IMR-90 (cell line): ENCODE data around the gene MRPL33. TPM values are rescaled to one million over a fixed set of nuclear protein-coding genes. Genes with fewer than 3 reads are reported as not detected.
A peak's percentile ranks its signal among the peaks of the same experiment; 100 is the strongest.

Experiments
- ATAC-seq: fragments of 200-7000 bp; cut with Tn5 transposase; 2 replicates; pipeline ENCODE4 v1.9.1; 2020; ENCODE audit warnings: low read depth, mild to moderate bottlenecking, moderate library complexity
- BruUV-seq: library from RNA; stranded (reverse); fragments of 400-500 nt; replicated peaks from 2 replicates; lab custom pipeline; 2021; lab: Mats Ljungman, UMichigan
- CTCF ChIA-PET: fragments of 300-600 bp; formaldehyde crosslinking; extraction: SDS; loops from one replicate; lab custom pipeline; 2021; ENCODE audit warnings: antibody characterized with exemption; lab: Yijun Ruan, JAX
- POLR2A ChIA-PET: fragments of 300-600 bp; sonication (Branson Sonifier 250); formaldehyde crosslinking; loops from one replicate; lab custom pipeline; 2022; ENCODE audit warnings: antibody characterized with exemption; ENCODE audit not compliant: unreplicated experiment; lab: Charles Lee
- DNase-seq: peaks from one replicate; pipeline ENCODE4 v3.0.0; 2013
- H2AFZ ChIP-seq: replicated peaks from 2 replicates; pipeline ENCODE3; 2013; ENCODE audit warnings: low read length, mild to moderate bottlenecking; ENCODE audit not compliant: poor library complexity
- H2AK5ac ChIP-seq: 2 replicates; pipeline ENCODE4 v1.6.1; 2013; ENCODE audit warnings: low read depth, low read length, inconsistent platforms
- H2AK9ac ChIP-seq: replicated peaks from 2 replicates; pipeline ENCODE3; 2013; ENCODE audit warnings: mild to moderate bottlenecking, low read depth, low read length, moderate library complexity; ENCODE audit not compliant: poor library complexity
- H2BK120ac ChIP-seq: 2 replicates; pipeline ENCODE4 v1.6.1; 2013; ENCODE audit warnings: low read depth, low read length, inconsistent platforms
- H2BK15ac ChIP-seq: 3 replicates; pipeline ENCODE4 v1.6.1; 2013; ENCODE audit warnings: low read depth, low read length, inconsistent platforms
- H2BK20ac ChIP-seq: 2 replicates; pipeline ENCODE4 v1.6.1; 2013; ENCODE audit warnings: low read depth, mild to moderate bottlenecking, inconsistent platforms, low read length, moderate library complexity
- H2BK5ac ChIP-seq: 2 replicates; pipeline ENCODE4 v1.6.1; 2013; ENCODE audit warnings: mild to moderate bottlenecking, low read depth, low read length, inconsistent platforms; ENCODE audit not compliant: poor library complexity, severe bottlenecking
- H3K14ac ChIP-seq: replicated peaks from 2 replicates; pipeline ENCODE4 v1.6.1; 2013; ENCODE audit warnings: low read depth, low read length, inconsistent platforms
- H3K18ac ChIP-seq: 2 replicates; pipeline ENCODE4 v1.6.1; 2013; ENCODE audit warnings: low read depth, low read length, control low read depth
- H3K23ac ChIP-seq: 2 replicates; pipeline ENCODE4 v1.6.1; 2013; ENCODE audit warnings: low read depth, low read length, inconsistent platforms
- H3K27ac ChIP-seq: 2 replicates; pipeline ENCODE4 v1.5.1; 2013; ENCODE audit warnings: mild to moderate bottlenecking, control low read depth, low read length; ENCODE audit not compliant: insufficient read depth
- H3K27me3 ChIP-seq: 2 replicates; pipeline ENCODE4 v1.6.1; 2013; ENCODE audit warnings: low read length; ENCODE audit not compliant: control insufficient read depth, insufficient read depth
- H3K36me3 ChIP-seq: 2 replicates; pipeline ENCODE4 v1.6.1; 2013; ENCODE audit warnings: low read length, mixed read lengths; ENCODE audit not compliant: control insufficient read depth, insufficient read depth
- H3K4ac ChIP-seq: 2 replicates; pipeline ENCODE4 v1.6.1; 2013; ENCODE audit warnings: low read depth, low read length, inconsistent platforms
- H3K4me1 ChIP-seq: 2 replicates; pipeline ENCODE4 v1.6.1; 2013; ENCODE audit warnings: low read length, mixed read lengths; ENCODE audit not compliant: control insufficient read depth, insufficient read depth
- H3K4me2 ChIP-seq: 2 replicates; pipeline ENCODE4 v1.6.1; 2013; ENCODE audit warnings: low read depth, mild to moderate bottlenecking, control low read depth, low read length, moderate library complexity
- H3K4me3 ChIP-seq: 2 replicates; pipeline ENCODE4 v1.5.1; 2013; ENCODE audit warnings: low read depth, mild to moderate bottlenecking, control low read depth, low read length, moderate library complexity; ENCODE audit not compliant: insufficient read depth
- H3K56ac ChIP-seq: 2 replicates; pipeline ENCODE4 v1.6.1; 2013; ENCODE audit warnings: low read length, inconsistent platforms; ENCODE audit not compliant: insufficient read depth; ENCODE audit errors: extremely low read depth
- H3K79me1 ChIP-seq, 2 experiments: 2 replicates each; pipeline ENCODE4 v1.6.1; 2013; ENCODE audit warnings: low read length in 2 of 2, inconsistent platforms in 1 of 2, low read depth in 1 of 2
- H3K9ac ChIP-seq: 2 replicates; pipeline ENCODE4 v1.6.1; 2013; ENCODE audit warnings: low read depth, low read length, control low read depth
- H3K9me1 ChIP-seq: 2 replicates; pipeline ENCODE4 v1.6.1; 2013; ENCODE audit warnings: low read length, inconsistent platforms; ENCODE audit not compliant: insufficient read depth
- H3K9me3 ChIP-seq: 2 replicates; pipeline ENCODE4 v1.6.1; 2013; ENCODE audit warnings: low read length; ENCODE audit not compliant: control insufficient read depth, insufficient read depth
- H4K20me1 ChIP-seq: 2 replicates; pipeline ENCODE4 v1.6.1; 2013; ENCODE audit warnings: low read length, inconsistent platforms; ENCODE audit not compliant: insufficient read depth
- H4K5ac ChIP-seq: 2 replicates; pipeline ENCODE4 v1.6.1; 2013; ENCODE audit warnings: mild to moderate bottlenecking, low read depth, low read length, control low read depth
- H4K8ac ChIP-seq, 2 experiments: 2 replicates each; pipeline ENCODE4 v1.6.1; 2013; ENCODE audit warnings: low read depth in 2 of 2, low read length in 2 of 2, control low read depth in 1 of 2, inconsistent platforms in 1 of 2
- H4K91ac ChIP-seq: 2 replicates; pipeline ENCODE4 v1.6.1; 2013; ENCODE audit warnings: low read depth, low read length, inconsistent platforms; ENCODE audit not compliant: insufficient read depth
- BHLHE40 ChIP-seq: fragments of 150-350 bp; IDR thresholded peaks from 2 replicates; pipeline ENCODE4 v1.6.1; 2016; ENCODE audit warnings: mild to moderate bottlenecking, low read depth, low read length
- CEBPB ChIP-seq: IDR thresholded peaks from 2 replicates; pipeline ENCODE4 v1.6.1; 2012; ENCODE audit warnings: low read depth, low read length, improper control_type of control experiment
- CHD1 ChIP-seq: IDR thresholded peaks from 2 replicates; pipeline ENCODE4 v1.6.1; 2012; ENCODE audit warnings: low read depth, low read length, improper control_type of control experiment
- FOS ChIP-seq: fragments of 150-350 bp; IDR thresholded peaks from 2 replicates; pipeline ENCODE4 v1.6.1; 2016; ENCODE audit warnings: low read depth, low read length
- MAFK ChIP-seq: IDR thresholded peaks from 2 replicates; pipeline ENCODE4 v1.6.1; 2012; ENCODE audit warnings: low read depth, low read length, improper control_type of control experiment
- MAZ ChIP-seq: IDR thresholded peaks from 2 replicates; pipeline ENCODE4 v1.6.1; 2012; ENCODE audit warnings: low read depth, mild to moderate bottlenecking, low read length, improper control_type of control experiment, moderate library complexity, borderline replicate concordance
- MXI1 ChIP-seq: IDR thresholded peaks from 2 replicates; pipeline ENCODE4 v1.6.1; 2012; ENCODE audit warnings: low read depth, mild to moderate bottlenecking, low read length, moderate library complexity, borderline replicate concordance
- NFE2L2 ChIP-seq: fragments of 150-350 bp; IDR thresholded peaks from 2 replicates; pipeline ENCODE4 v1.6.1; 2016; ENCODE audit warnings: low read depth, mild to moderate bottlenecking, low read length
- POLR2A ChIP-seq: IDR thresholded peaks from 2 replicates; pipeline ENCODE4 v1.6.1; 2012; ENCODE audit warnings: mild to moderate bottlenecking, low read depth, low read length
- RAD21 ChIP-seq: IDR thresholded peaks from 2 replicates; pipeline ENCODE4 v1.6.1; 2012; ENCODE audit warnings: low read length, improper control_type of control experiment
- RCOR1 ChIP-seq: IDR thresholded peaks from 2 replicates; pipeline ENCODE4 v1.6.1; 2012; ENCODE audit warnings: mild to moderate bottlenecking, low read length, improper control_type of control experiment; ENCODE audit not compliant: insufficient replicate concordance
- RFX5 ChIP-seq: IDR thresholded peaks from 2 replicates; pipeline ENCODE4 v1.8.0; 2012; ENCODE audit warnings: low read depth, mild to moderate bottlenecking, low read length, moderate library complexity
- SMC3 ChIP-seq: fragments of 150-350 bp; IDR thresholded peaks from 2 replicates; pipeline ENCODE4 v1.6.1; 2016; ENCODE audit warnings: low read depth, mild to moderate bottlenecking, antibody characterized with exemption, low read length, moderate library complexity
- WGBS, 2 experiments: methylation state at CpG; one replicate each; pipeline versions ENCODE4 v1.1.5 to v1.1.7; 2013; ENCODE audit warnings: missing lambda C conversion rate in 2 of 2; ENCODE audit not compliant: insufficient read length in 1 of 2; ENCODE audit errors: extremely low coverage in 2 of 2; 5-methylcytosine and 5-hydroxymethylcytosine counted together
- dilution Hi-C: fragments of 300-500 bp; cut with HindIII; formaldehyde crosslinking; loops from one replicate; pipeline ENCODE4 v1.14.3; 2018; ENCODE audit warnings: low sequenced_read_pairs; ENCODE audit not compliant: unreplicated experiment
- in situ Hi-C: fragments of 300-500 bp; cut with MboI; formaldehyde crosslinking; loops from 3 replicates; pipeline ENCODE4 v1.14.3; 2019; ENCODE audit warnings: low sequenced_read_pairs, inconsistent platforms, mixed read lengths
- intact Hi-C: fragments of 100-400 bp; cut with micrococcal nuclease; formaldehyde crosslinking; loops from 2 replicates; pipeline ENCODE4 v1.10.0; 2022
- polyA plus RNA-seq, 3 experiments: library from polyadenylated mRNA; depleted of rRNA; stranded (reverse); fragments of >200 nt; gene quantifications; 2 replicates each; pipeline ENCODE4 v1.2.3, GENCODE V29; 2012; ENCODE audit warnings: low replicate concordance in 1 of 3
- total RNA-seq: library from RNA; depleted of rRNA; stranded (reverse); fragments of >200 nt; gene quantifications from 2 replicates; pipeline ENCODE4 v1.2.3, GENCODE V29; 2012
- TF ChIP-seq, protein P1 (sequence below): fragments of 150-350 bp; IDR thresholded peaks from 2 replicates; pipeline ENCODE4 v1.6.1; 2017; ENCODE audit warnings: mild to moderate bottlenecking, antibody characterized with exemption, low read length, low read depth
- TF ChIP-seq, protein P2 (sequence below): fragments of 150-350 bp; IDR thresholded peaks from 2 replicates; pipeline ENCODE4 v1.6.1; 2016; ENCODE audit warnings: low read depth, mild to moderate bottlenecking, low read length, moderate library complexity, borderline replicate concordance
- TF ChIP-seq, protein P3 (sequence below): conservative IDR thresholded peaks from 2 replicates; pipeline ENCODE4 v1.5.1; 2012; ENCODE audit warnings: mild to moderate bottlenecking, low read depth, low read length, improper control_type of control experiment

MRPL33 gene
- total and polyA plus RNA-seq, 2 of the 4 experiments (the other 2 are of a cell fraction), result 13.3 to 101 TPM

DNA sequence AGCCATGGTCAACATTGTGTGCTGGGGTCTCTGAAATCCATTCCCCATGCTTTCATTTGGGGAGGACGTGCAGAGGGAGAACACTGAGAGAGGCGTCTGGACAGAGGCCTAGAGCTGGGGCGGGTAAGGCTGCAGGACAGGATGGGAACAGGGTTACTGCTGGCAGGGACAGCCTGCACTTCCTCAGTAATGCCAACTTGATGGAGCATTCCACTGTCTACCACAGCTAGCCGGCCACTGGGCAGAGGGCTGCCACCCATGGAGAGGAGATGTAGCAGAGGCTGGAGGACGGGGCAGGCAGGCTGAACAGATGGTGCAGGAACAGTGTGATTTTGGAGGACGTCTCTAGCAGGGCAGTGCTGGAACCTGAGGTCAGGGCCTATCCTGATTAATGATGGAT, 29.3 kb downstream of the MRPL33 start:
- DNase-seq, result no peak
- Histone ChIP-seq H3K4me1 (peaks cover 42% of the 10 kb centered on the region), H2BK15ac (peak overlapping the region; percentile 88; the same call in 2 of the 3 replicates), H3K9ac (peak overlapping the region; percentile 85; the same call in 1 of the 2 replicates), H4K20me1 (no peaks in the 10 kb centered on the region), H3K23ac (peak overlapping the region; percentile 96), H3K9me3 (no peaks in the 10 kb centered on the region), H4K5ac (peak overlapping the region; percentile 92), H3K9me1 (peaks cover 39% of the 10 kb centered on the region), H2AFZ (peak overlapping the region; percentile 58), H3K36me3 (no peaks in the 10 kb centered on the region), H3K4me3 (no peak overlapping the region), H3K4me2 (no peak overlapping the region), H3K14ac (peak overlapping the region; percentile 97), H4K91ac (peak overlapping the region; percentile 99), H4K8ac (peak overlapping the region; percentile 56 to 99), H3K27me3 (no peaks in the 10 kb centered on the region), H3K56ac (peak overlapping the region; percentile 99), H2AK5ac (peak overlapping the region; percentile 98), H3K4ac (peak overlapping the region; percentile 99), H3K18ac (peak overlapping the region; percentile 93), H3K27ac (peak overlapping the region; percentile 93), H2BK120ac (peak overlapping the region; percentile 98), H2BK20ac (peak overlapping the region; percentile 99), H2BK5ac (peak overlapping the region; percentile 100), H2AK9ac (peak overlapping the region; percentile 93), H3K79me1 (peaks cover 17 to 64% of the 10 kb centered on the region in 2 experiments; a peak in 3 of 4 replicates)
- ChIA-PET POLR2A (no interaction called here), CTCF (interaction anchor here (1.1 kb wide), 1 partner anchor 77 kb away, joined by 5 read pairs; no protein-coding TSS in a partner anchor)
- TF ChIP-seq NFE2L2, result no peak
- TF ChIP-seq BHLHE40, result no peak
- TF ChIP-seq, protein P1, sequence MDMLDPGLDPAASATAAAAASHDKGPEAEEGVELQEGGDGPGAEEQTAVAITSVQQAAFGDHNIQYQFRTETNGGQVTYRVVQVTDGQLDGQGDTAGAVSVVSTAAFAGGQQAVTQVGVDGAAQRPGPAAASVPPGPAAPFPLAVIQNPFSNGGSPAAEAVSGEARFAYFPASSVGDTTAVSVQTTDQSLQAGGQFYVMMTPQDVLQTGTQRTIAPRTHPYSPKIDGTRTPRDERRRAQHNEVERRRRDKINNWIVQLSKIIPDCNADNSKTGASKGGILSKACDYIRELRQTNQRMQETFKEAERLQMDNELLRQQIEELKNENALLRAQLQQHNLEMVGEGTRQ, result no peak
- TF ChIP-seq CHD1, result no peak
- no peak for TF ChIP-seq CEBPB
- TF ChIP-seq MAFK, result no peak
- no peak for TF ChIP-seq MXI1
- TF ChIP-seq FOS, result no peak
- no peak for TF ChIP-seq SMC3
- no peak for TF ChIP-seq RAD21
- no peak for TF ChIP-seq MAZ
- TF ChIP-seq, protein P2, sequence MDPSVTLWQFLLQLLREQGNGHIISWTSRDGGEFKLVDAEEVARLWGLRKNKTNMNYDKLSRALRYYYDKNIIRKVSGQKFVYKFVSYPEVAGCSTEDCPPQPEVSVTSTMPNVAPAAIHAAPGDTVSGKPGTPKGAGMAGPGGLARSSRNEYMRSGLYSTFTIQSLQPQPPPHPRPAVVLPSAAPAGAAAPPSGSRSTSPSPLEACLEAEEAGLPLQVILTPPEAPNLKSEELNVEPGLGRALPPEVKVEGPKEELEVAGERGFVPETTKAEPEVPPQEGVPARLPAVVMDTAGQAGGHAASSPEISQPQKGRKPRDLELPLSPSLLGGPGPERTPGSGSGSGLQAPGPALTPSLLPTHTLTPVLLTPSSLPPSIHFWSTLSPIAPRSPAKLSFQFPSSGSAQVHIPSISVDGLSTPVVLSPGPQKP, result no peak
- TF ChIP-seq RCOR1, result no peak
- TF ChIP-seq, protein P3, sequence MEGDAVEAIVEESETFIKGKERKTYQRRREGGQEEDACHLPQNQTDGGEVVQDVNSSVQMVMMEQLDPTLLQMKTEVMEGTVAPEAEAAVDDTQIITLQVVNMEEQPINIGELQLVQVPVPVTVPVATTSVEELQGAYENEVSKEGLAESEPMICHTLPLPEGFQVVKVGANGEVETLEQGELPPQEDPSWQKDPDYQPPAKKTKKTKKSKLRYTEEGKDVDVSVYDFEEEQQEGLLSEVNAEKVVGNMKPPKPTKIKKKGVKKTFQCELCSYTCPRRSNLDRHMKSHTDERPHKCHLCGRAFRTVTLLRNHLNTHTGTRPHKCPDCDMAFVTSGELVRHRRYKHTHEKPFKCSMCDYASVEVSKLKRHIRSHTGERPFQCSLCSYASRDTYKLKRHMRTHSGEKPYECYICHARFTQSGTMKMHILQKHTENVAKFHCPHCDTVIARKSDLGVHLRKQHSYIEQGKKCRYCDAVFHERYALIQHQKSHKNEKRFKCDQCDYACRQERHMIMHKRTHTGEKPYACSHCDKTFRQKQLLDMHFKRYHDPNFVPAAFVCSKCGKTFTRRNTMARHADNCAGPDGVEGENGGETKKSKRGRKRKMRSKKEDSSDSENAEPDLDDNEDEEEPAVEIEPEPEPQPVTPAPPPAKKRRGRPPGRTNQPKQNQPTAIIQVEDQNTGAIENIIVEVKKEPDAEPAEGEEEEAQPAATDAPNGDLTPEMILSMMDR, result no peak
- TF ChIP-seq POLR2A, result no peak
- TF ChIP-seq RFX5, result no peak
- ATAC-seq, result no peak
- BruUV-seq, result no TSS peak
- in situ Hi-C loops (no loop called here), dilution Hi-C loops (no loop called here), intact Hi-C loops (no loop called here)
- WGBS, 2 experiments, result 83% methylated on average over 1 of the region's 6 CpGs; no CpG with 5 or more reads in 1 of the 2 experiments
